ENCODE measurements around the gene METTL25B.

Gene METTL25B

DNA sequence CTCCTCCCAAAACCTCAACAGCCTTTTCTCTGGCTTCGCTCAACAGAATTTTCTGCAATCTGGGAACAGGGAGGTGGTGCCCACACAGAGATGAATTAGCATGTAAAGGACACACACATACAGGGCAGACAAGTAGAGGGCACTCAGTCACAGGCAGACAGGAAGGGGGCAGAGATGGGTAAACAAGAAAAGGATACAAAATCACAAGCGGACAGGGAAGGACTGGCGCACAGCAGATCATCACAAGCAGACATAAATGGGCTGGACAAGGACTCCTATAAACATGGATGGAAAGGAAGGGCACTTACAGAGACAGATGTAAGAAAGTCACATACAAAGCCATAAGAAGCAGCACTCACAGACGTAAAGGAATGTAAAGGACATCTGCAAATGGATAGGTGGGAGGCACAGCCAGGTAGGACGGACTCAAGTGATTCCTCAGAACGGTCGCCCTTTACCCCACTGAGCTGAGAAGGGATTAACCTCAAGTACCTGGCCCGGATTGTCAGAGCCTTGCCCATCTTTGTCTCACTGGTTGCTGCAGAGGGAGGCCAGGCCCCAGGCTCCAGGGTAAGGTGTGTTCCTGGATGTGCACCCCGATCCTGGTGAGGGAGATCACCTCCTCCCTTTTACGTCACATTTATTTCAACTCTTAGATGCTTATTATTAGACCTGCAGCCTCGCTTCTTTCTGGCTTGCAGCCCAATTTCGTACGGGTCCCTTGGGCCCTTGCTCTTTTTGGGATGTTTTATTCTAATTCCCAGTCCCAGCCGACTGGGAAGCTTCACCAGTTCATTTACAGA, 38.2 kb downstream of the METTL25B start:
- TF ChIP-seq, protein P1, sequence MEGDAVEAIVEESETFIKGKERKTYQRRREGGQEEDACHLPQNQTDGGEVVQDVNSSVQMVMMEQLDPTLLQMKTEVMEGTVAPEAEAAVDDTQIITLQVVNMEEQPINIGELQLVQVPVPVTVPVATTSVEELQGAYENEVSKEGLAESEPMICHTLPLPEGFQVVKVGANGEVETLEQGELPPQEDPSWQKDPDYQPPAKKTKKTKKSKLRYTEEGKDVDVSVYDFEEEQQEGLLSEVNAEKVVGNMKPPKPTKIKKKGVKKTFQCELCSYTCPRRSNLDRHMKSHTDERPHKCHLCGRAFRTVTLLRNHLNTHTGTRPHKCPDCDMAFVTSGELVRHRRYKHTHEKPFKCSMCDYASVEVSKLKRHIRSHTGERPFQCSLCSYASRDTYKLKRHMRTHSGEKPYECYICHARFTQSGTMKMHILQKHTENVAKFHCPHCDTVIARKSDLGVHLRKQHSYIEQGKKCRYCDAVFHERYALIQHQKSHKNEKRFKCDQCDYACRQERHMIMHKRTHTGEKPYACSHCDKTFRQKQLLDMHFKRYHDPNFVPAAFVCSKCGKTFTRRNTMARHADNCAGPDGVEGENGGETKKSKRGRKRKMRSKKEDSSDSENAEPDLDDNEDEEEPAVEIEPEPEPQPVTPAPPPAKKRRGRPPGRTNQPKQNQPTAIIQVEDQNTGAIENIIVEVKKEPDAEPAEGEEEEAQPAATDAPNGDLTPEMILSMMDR (IDR thresholded peaks at IDR 0.05; ENCODE audit: low read depth, low read length), result peak; percentile 20; the same call in 1 of the 2 replicates
- no peak for TF ChIP-seq EZH2phosphoT487 (IDR thresholded peaks at IDR 0.05; ENCODE audit: low read depth)
- peaks cover 22% of the 10 kb centered on the region for H3K4me1 ChIP-seq (ENCODE audit: low read length)
- H2AFZ ChIP-seq (ENCODE audit: low read depth, low read length), result peak overlapping the region; percentile 35
- peak overlapping the region; percentile 78 for H3K4me3 ChIP-seq (ENCODE audit: low read length)
- no peaks in the 10 kb centered on the region for H4K20me1 ChIP-seq (ENCODE audit: insufficient read depth, low read length)
- peaks cover 15% of the 10 kb centered on the region for H3K36me3 ChIP-seq (replicated peaks; ENCODE audit: low read depth, low read length)
- peak overlapping the region; percentile 86 for H3K9ac ChIP-seq (ENCODE audit: low read length)
- peak overlapping the region; percentile 48 for H3K27ac ChIP-seq (ENCODE audit: low read length)
- H3K9me3 ChIP-seq (ENCODE audit: insufficient read depth, low read length), result no peaks in the 10 kb centered on the region
- no peaks in the 10 kb centered on the region for H3K27me3 ChIP-seq (ENCODE audit: low read depth, low read length)
- peak overlapping the region; percentile 97 for H3K4me2 ChIP-seq (ENCODE audit: low read length)
- H3K79me2 ChIP-seq (ENCODE audit: low read length), result peaks cover 52% of the 10 kb centered on the region

DNA sequence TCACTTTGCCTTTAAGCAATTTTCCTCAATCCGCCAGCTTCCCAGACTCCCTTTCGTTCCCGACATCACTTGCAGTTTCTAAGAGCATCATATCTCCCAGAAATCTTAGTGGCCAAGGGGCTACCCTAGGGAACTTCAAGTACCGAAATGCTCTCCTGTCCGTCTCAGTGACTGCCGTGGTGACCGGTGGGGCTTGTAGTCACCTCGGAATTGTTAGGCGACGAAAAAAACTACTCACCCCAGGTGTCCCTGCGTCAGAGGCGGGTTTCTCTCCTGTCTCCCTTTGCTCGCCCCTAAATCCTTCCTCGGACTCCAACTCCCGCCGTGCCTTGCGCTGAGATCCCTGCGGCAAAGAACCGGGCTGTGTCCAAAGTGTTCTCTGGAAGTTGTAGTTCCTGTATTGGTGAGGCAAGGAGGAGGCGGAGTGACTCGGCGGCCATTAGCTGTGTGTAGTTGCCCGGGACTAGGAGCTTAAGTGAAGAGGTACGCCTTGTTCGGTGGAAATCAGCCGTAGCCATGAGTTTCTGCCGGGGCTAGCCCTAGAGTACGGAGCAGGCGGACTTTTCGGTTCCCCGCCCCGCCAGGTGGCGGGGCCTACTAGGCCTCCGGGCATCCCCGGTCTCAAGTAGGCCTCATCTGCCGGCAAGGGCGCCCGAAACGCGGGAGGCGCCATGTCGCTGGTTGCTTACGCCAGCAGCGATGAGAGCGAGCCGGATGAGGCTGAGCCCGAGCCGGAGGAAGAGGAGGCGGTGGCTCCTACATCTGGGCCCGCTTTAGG, 39.0 kb downstream of the METTL25B start, which contains the start of gene PRCC:
Gene PRCC, plus strand, starts transcription at position 435 of the 778 bp plus-strand sequence. Its CDS starts 237 bp downstream, at position 672.
- peak within 1 kb of the TSS; percentile 78 for H3K4me3 ChIP-seq (ENCODE audit: low read length)
- TF ChIP-seq, protein P1 (IDR thresholded peaks at IDR 0.05; ENCODE audit: low read depth, low read length), result no peak
- H3K9me3 ChIP-seq (ENCODE audit: insufficient read depth, low read length), result no peaks in the 10 kb centered on the region
- H3K4me2 ChIP-seq (ENCODE audit: low read length), result peak within 1 kb of the TSS; percentile 97
- H3K4me1 ChIP-seq (ENCODE audit: low read length), result peaks cover 22% of the 10 kb centered on the region
- H4K20me1 ChIP-seq (ENCODE audit: insufficient read depth, low read length), result no peaks in the 10 kb centered on the region
- no peaks in the 10 kb centered on the region for H3K27me3 ChIP-seq (ENCODE audit: low read depth, low read length)
- peak within 1 kb of the TSS; percentile 67 for H3K27ac ChIP-seq (ENCODE audit: low read length)
- H3K9ac ChIP-seq (ENCODE audit: low read length), result peak within 1 kb of the TSS; percentile 93
- peaks cover 59% of the 10 kb centered on the region for H3K79me2 ChIP-seq (ENCODE audit: low read length)
- H3K36me3 ChIP-seq (replicated peaks; ENCODE audit: low read depth, low read length), result peaks cover 15% of the 10 kb centered on the region
- H2AFZ ChIP-seq (ENCODE audit: low read depth, low read length), result peak within 1 kb of the TSS; percentile 35

DNA sequence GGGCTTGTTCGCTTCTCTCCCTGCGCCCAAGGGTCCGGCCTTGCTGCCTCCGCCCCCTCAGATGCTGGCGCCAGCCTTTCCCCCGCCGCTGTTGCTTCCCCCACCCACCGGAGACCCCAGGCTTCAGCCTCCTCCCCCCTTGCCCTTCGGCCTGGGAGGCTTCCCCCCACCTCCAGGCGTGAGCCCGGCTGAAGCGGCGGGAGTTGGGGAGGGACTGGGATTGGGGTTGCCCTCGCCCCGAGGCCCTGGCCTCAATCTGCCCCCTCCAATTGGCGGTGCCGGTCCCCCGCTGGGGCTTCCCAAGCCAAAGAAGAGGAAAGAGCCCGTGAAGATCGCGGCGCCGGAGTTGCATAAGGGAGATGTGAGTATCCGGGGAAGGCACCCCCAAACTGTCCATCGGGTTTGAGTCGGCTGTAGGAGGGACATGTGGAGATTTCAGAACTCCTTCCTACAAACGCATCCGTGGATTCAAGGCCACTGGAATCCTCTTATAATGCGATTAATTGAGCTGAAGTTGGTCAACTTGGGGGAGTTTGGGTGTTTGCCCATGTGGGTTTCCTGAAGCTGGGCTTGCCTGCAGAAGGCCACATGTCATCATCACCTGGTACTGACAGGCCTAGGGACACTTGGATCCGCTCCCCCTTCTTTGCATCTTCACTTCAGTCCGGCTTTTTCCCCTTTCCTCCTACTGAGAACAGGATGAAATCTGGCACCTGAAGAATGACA, 39.8 kb downstream of the METTL25B start:
- Histone ChIP-seq H3K9me3 (ENCODE audit: insufficient read depth, low read length) (no peaks in the 10 kb centered on the region), H4K20me1 (ENCODE audit: insufficient read depth, low read length) (peaks cover 6% of the 10 kb centered on the region), H3K9ac (ENCODE audit: low read length) (peak overlapping the region; percentile 93), H3K4me2 (ENCODE audit: low read length) (peak overlapping the region; percentile 94), H3K4me1 (ENCODE audit: low read length) (peaks cover 21% of the 10 kb centered on the region), H3K27me3 (ENCODE audit: low read depth, low read length) (no peaks in the 10 kb centered on the region), H2AFZ (ENCODE audit: low read depth, low read length) (0 out of 2 replicates have a peak overlapping the region, but pooled peaks have one; percentile 12), H3K27ac (ENCODE audit: low read length) (peak overlapping the region; percentile 67), H3K4me3 (ENCODE audit: low read length) (peak overlapping the region; percentile 78), H3K79me2 (ENCODE audit: low read length) (peaks cover 66% of the 10 kb centered on the region), H3K36me3 (replicated peaks; ENCODE audit: low read depth, low read length) (peaks cover 15% of the 10 kb centered on the region)
- no peak for TF ChIP-seq EZH2phosphoT487 (IDR thresholded peaks at IDR 0.05; ENCODE audit: low read depth)
- TF ChIP-seq, protein P1 (IDR thresholded peaks at IDR 0.05; ENCODE audit: low read depth, low read length), result no peak
